ENCODE measurements around the gene TREH.

Gene TREH

GRCh38 chr11:118662401-118663271, 16.8 kb downstream of the TREH start:
- no peak for DNase-seq

DNA sequence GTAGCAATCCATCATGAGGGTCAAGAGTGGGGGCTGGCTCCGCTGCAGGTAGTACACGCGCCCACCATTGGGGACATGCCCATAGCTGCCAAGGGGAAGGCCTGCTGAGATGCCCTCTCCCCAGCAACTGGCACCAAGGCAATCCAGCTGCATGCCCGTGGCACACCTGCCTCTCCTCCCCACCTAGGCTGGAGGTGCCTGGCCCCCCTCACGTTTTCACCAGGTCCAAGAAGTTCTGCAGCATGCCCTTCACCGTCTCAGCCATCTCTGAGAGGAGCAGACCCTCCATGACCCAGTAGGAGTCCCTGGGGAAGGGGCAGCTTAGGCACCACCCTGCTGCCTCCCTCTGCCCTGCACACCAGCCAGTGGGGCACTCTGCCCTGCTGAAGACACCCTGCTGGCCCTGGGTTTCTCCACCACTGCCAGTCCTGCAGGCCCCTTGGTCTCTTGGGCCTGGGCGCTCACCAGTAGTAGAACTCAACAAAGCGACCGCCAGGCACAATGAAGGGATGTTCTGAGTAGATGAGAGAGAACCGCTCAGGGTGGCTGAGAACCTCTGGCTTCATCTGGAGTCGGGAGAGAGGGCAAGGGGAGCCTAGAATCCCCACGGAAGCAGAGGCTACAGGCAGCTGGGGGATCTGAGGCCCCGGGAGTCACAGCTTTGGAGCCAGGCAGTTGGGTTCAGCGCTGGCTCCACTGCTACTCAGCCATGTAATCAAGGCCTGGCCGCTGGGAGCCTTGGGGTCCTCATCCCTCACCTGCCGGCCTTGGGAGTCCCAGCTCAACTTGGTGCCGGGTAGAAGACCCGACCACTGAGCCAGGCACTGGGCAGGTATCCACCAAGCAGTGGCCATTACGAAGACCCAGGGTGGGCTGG, 17.8 kb downstream of the TREH start:
- no peak for DNase-seq

DNA sequence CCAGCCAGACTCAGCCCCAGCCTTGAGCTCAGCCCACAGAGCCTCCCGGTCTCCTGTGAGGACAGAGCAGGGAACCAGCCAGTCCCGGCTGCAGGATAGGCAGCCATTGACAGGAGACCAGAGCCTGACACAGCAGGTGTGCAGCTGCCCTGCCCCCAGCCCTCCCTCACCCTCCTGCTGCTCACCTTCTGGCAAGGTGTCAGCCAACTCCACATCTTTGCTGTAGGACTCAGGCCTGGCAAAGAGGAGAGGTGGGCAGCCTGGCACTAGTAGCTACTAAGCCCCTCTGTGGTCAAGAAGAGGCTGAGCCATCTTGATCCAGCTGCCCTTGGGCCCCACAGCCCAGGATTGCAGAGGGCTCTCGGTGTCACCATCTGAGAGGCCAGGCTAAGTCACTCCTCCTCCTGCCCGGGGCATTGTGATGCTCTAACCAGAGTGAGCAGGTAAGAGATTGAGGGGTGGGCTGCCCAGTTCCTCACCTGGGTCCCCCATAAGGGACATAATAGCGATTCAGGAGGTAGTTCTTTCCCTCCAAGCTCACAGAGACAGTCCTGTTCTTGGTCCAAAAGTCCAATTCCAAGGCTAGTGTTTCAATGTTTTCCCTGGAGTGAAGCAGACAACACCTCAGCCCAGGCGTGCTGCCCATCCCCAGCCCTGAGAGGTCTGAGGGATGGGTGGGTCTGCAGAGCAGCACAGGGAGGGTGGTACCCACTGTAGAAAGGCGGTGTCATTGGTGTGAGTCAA, 18.6 kb downstream of the TREH start:
- no peak for DNase-seq

- DNase-seq = no peak
Measured at GRCh38 chr11:118659953-118660680, 19.3 kb downstream of the TREH start.

- peak; percentile 91 for DNase-seq
Measured at GRCh38 chr11:118659314-118659952, 20.0 kb downstream of the TREH start.

GRCh38 chr11:118658429-118659313, 20.8 kb downstream of the TREH start:
- no peak for DNase-seq

- DNase-seq = no peak
Measured at GRCh38 chr11:118657709-118658428, 21.6 kb downstream of the TREH start.

- no peak for DNase-seq
Measured at GRCh38 chr11:118657238-118657637, 22.2 kb downstream of the TREH start.

DNA sequence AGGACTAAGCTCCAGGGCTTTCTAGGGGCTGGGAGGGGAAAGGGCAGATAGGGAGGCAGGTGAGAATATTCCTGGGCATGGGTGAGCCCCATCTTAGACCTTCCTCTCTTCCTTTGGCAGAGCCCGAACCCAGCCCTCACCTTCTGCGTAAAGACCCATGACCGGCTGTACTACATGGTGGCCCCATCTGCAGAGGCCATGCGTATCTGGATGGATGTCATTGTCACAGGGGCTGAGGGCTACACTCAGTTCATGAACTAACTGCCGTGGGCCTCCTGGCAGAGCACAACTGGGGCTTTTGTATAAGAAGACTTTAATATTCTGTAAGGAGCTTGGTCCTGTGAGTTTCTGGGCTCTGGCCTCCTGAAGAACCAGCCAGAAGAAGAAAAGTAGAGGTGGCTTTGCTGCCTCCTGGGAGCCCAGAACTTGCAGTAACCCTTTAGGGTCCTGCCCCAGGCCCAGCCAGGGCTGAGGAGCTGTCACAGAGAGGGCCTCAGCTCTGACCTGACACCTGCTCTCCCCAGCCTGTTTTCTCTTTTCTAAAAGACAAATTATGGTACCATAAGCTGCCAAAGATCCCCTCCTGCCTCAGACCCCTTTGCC, 22.8 kb downstream of the TREH start:
- no peak for DNase-seq

DNA sequence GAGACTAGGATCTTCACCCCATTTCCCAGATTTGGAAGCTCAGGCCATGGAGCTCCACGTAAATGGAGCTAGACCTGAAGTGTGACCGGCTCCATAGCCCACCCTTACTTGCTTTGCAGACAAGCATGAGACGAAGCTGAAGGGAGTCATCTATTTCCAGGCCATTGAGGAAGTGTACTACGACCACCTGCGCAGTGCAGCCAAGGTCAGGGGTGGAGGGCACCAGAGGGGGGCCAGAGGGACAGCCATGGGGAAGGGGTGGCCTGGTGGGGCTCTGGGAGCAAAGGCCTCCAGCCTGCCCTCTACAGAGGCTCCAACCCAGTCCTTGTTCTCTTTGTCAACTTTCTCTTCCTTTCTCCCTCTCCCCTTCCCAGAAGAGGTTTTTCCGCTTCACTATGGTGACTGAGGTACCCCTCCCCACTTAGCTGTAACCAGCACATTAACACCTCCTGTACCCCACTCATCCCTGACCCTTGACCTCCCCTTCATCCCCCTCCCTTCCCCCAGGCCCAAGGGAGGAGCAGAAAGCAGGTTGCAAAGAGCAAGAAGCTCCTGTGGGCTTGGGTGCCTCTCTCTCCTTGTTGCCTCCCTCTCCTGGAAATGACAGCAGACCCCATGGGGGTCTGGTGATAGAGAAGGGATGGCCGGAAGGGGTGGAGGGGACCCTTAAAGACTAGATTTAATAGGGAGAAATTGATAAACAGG, 23.8 kb downstream of the TREH start:
- no peak for DNase-seq

DNA sequence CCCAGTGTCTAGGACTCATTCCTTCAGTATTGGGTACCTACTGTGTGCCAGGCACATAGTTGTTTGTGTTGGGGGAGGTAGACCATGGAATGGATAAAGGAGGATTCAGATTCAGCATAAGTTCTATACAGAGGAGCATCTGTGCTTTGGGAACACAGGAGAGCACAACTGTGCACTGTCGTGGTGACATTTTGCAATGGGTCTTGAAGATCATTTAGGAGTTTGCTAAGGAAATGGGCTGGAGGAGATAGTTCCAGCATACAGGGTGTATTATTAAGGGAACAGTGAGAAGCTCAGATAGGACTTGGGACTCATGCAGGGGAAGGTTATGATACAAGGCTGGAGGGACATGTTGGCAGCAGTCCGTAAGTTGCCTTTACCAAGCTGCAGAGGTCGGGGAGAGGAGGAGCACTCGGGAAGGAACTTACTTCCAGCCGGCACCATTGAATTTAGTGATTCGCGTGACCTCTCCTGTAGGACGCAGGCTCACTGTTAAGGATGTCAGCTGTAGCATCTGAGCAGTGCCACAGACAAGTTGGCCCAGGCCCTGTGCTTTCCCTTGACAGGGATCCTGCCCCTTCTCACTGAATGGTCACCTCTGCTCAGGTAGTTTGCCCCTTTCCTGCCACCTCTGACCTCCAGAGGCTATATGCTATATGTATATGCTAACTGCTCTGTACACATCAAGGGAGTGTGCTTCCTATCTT, 25.6 kb downstream of the TREH start:
- DNase-seq = no peak

DNA sequence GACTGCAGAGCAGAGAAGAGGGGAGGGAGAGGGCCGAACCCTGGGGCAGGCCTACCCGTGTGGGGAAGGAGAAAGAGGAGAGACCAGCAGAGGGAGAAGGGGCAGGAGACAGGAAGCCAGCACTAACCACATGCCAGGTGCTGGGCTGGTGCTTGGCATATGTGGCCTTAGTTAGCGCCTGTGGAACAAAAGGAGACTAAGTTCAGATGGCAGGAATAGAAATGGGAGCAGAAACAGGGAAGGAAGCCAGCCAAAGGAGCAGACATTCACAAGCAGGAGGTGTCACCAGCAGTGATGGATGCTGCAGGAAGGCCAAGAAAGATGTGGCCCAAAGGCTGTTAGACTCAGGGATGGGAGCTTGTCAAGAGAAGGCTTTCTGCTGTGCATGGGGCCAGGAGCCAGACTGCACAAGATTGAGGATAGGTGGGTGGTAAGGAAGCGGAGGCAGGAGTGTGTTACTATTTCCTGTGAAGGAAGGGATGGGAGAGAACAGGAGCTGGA, 26.7 kb downstream of the TREH start:
- no peak for DNase-seq

DNA sequence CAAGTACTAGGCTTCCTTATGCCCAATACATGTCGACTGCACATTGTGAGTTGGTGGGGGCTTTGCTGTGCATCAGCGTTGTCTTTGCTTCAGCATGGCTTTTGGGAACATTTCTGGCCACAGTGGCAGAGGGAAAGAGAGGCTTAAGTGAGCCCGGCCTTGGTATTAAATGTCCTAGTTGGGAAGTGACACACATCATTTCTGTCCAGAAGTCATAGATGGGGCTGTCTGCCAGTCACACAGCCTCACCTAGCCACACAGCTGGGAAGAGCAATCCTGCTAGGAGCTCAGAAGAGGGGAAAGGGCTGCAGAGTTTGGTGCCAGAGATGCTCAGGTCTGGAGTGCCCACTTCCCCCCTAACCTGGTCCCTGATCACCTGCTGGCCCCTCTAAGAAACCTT, 27.6 kb downstream of the TREH start:
- no peak for DNase-seq

- DNase-seq = no peak
Measured at GRCh38 chr11:118650366-118650765, 29.1 kb downstream of the TREH start.

GRCh38 chr11:118649941-118650340, 29.5 kb downstream of the TREH start:
- DNase-seq = no peak

- DNase-seq = no peak
Measured at GRCh38 chr11:118648291-118648690, 31.2 kb downstream of the TREH start.

- no peak for DNase-seq
Measured at GRCh38 chr11:118646393-118646792, 33.1 kb downstream of the TREH start.

GRCh38 chr11:118645066-118645715, 34.3 kb downstream of the TREH start:
- DNase-seq = no peak
